ENCODE data around the gene RAD9A. TPM values are rescaled to one million over a fixed set of nuclear protein-coding genes. Genes with fewer than 3 reads are reported as not detected.

RAD9A gene
- polyA plus RNA-seq, 1 of the 3 experiments (the other 2 are of a cell fraction), result 22.3 TPM

DNA sequence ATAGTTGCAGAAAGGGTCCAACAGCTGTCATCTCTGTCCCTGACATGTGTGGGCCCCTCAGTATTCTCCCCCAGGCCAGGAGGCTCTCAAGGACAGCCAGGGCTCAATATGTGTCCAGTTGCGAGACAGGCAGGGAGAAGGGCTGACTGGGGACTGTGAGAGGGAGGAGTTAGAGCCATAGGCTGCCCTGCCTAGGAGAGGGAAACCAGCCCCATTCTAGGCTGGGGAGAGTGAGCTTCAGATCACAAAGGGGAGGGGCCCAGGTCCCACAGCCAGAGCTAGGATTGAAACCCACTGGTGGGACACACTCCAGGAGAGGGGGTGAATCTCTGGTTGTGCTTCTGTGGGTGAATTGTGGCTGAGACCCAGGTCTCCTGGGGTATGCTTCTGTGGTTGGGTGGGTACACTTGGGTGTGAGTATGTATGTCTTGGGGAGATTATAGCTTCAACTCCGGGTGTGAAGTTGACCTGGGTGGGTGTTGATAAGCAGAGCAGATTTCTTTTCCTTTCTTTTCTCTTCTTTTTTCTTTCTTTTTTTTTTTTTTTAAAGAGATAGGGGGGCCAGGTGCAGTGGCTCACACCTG, 21.6 kb downstream of the RAD9A start:
- Histone ChIP-seq H3K4me1 (ENCODE audit: control insufficient read depth in 1 of 2, insufficient read depth in 2 of 2, low read depth in 1 of 2, low read length in 1 of 2) (peaks cover 2 to 3% of the 10 kb centered on the region in 2 experiments; a peak in 1 of 4 replicates), H3K9me3 (no peaks in the 10 kb centered on the region), H4K20me1 (ENCODE audit: insufficient read depth) (no peaks in the 10 kb centered on the region), H3K9ac (no peak overlapping the region), H3K4me3 (ENCODE audit: low read depth in 2 of 2, low read length in 1 of 2) (no peak overlapping the region), H3K9me2 (no peaks in the 10 kb centered on the region), H3F3A (replicated peaks; ENCODE audit: insufficient read depth) (no peaks in the 10 kb centered on the region), H3K4me2 (no peak overlapping the region), H3K27ac (ENCODE audit: low read depth in 2 of 2, low read length in 1 of 2) (no peak overlapping the region), H3K79me2 (ENCODE audit: insufficient read depth) (no peaks in the 10 kb centered on the region), H3K36me3 (replicated peaks in 1 of 2; ENCODE audit: control insufficient read depth in 1 of 2, insufficient read depth in 2 of 2, low read length in 1 of 2) (no peaks in the 10 kb centered on the region), H3K27me3 (ENCODE audit: insufficient read depth) (no peaks in the 10 kb centered on the region), H2AFZ (ENCODE audit: low read depth) (no peak overlapping the region)
- 73% methylated on average over 2 of the region's 2 CpGs for WGBS (ENCODE audit: low lambda C conversion rate)
- ChIA-PET CTCF (interaction anchor here (0.5 to 3.4 kb wide), 3 partner anchors 12 to 31 kb away, joined by 3 to 12 read pairs (median 11); partner anchors contain the start of gene PPP1CA), POLR2A (no interaction called here)
- TF ChIP-seq GATA2 (CRISPR knock-in tag; IDR thresholded peaks at IDR 0.05) (no peak), RCOR1 (IDR thresholded peaks at IDR 0.05; ENCODE audit: low read length) (no peak), TCF12 (IDR thresholded peaks at IDR 0.05) (no peak), YY1 (IDR thresholded peaks at IDR 0.05; ENCODE audit: low read depth) (no peak), EP300 (IDR thresholded peaks at IDR 0.05; ENCODE audit: borderline replicate concordance in 1 of 2, low read depth in 1 of 2, low read length in 1 of 2) (no peak), NRF1 (IDR thresholded peaks at IDR 0.05; ENCODE audit: low read depth, low read length) (no peak), NFIC (IDR thresholded peaks at IDR 0.05; ENCODE audit: borderline replicate concordance) (no peak), FOSL2 (IDR thresholded peaks at IDR 0.05; ENCODE audit: borderline replicate concordance, low read depth) (no peak), EZH2phosphoT487 (IDR thresholded peaks at IDR 0.05; ENCODE audit: borderline replicate concordance, low read depth) (no peak), GABPA (IDR thresholded peaks at IDR 0.05; ENCODE audit: low read depth) (no peak), MXI1 (IDR thresholded peaks at IDR 0.05; ENCODE audit: low read depth, low read length) (no peak)
- TF ChIP-seq, protein P1, sequence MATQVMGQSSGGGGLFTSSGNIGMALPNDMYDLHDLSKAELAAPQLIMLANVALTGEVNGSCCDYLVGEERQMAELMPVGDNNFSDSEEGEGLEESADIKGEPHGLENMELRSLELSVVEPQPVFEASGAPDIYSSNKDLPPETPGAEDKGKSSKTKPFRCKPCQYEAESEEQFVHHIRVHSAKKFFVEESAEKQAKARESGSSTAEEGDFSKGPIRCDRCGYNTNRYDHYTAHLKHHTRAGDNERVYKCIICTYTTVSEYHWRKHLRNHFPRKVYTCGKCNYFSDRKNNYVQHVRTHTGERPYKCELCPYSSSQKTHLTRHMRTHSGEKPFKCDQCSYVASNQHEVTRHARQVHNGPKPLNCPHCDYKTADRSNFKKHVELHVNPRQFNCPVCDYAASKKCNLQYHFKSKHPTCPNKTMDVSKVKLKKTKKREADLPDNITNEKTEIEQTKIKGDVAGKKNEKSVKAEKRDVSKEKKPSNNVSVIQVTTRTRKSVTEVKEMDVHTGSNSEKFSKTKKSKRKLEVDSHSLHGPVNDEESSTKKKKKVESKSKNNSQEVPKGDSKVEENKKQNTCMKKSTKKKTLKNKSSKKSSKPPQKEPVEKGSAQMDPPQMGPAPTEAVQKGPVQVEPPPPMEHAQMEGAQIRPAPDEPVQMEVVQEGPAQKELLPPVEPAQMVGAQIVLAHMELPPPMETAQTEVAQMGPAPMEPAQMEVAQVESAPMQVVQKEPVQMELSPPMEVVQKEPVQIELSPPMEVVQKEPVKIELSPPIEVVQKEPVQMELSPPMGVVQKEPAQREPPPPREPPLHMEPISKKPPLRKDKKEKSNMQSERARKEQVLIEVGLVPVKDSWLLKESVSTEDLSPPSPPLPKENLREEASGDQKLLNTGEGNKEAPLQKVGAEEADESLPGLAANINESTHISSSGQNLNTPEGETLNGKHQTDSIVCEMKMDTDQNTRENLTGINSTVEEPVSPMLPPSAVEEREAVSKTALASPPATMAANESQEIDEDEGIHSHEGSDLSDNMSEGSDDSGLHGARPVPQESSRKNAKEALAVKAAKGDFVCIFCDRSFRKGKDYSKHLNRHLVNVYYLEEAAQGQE (IDR thresholded peaks at IDR 0.05; ENCODE audit: low read depth, low read length), result no peak
- TF ChIP-seq, protein P2, sequence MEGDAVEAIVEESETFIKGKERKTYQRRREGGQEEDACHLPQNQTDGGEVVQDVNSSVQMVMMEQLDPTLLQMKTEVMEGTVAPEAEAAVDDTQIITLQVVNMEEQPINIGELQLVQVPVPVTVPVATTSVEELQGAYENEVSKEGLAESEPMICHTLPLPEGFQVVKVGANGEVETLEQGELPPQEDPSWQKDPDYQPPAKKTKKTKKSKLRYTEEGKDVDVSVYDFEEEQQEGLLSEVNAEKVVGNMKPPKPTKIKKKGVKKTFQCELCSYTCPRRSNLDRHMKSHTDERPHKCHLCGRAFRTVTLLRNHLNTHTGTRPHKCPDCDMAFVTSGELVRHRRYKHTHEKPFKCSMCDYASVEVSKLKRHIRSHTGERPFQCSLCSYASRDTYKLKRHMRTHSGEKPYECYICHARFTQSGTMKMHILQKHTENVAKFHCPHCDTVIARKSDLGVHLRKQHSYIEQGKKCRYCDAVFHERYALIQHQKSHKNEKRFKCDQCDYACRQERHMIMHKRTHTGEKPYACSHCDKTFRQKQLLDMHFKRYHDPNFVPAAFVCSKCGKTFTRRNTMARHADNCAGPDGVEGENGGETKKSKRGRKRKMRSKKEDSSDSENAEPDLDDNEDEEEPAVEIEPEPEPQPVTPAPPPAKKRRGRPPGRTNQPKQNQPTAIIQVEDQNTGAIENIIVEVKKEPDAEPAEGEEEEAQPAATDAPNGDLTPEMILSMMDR (IDR thresholded peaks at IDR 0.05), result no peak
- TF ChIP-seq, protein P3, sequence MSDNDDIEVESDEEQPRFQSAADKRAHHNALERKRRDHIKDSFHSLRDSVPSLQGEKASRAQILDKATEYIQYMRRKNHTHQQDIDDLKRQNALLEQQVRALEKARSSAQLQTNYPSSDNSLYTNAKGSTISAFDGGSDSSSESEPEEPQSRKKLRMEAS (IDR thresholded peaks at IDR 0.05; ENCODE audit: low read depth), result no peak
- TF ChIP-seq, protein P4, sequence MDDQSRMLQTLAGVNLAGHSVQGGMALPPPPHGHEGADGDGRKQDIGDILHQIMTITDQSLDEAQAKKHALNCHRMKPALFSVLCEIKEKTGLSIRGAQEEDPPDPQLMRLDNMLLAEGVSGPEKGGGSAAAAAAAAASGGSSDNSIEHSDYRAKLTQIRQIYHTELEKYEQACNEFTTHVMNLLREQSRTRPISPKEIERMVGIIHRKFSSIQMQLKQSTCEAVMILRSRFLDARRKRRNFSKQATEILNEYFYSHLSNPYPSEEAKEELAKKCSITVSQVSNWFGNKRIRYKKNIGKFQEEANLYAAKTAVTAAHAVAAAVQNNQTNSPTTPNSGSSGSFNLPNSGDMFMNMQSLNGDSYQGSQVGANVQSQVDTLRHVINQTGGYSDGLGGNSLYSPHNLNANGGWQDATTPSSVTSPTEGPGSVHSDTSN (IDR thresholded peaks at IDR 0.05), result no peak
- TF ChIP-seq, protein P5, sequence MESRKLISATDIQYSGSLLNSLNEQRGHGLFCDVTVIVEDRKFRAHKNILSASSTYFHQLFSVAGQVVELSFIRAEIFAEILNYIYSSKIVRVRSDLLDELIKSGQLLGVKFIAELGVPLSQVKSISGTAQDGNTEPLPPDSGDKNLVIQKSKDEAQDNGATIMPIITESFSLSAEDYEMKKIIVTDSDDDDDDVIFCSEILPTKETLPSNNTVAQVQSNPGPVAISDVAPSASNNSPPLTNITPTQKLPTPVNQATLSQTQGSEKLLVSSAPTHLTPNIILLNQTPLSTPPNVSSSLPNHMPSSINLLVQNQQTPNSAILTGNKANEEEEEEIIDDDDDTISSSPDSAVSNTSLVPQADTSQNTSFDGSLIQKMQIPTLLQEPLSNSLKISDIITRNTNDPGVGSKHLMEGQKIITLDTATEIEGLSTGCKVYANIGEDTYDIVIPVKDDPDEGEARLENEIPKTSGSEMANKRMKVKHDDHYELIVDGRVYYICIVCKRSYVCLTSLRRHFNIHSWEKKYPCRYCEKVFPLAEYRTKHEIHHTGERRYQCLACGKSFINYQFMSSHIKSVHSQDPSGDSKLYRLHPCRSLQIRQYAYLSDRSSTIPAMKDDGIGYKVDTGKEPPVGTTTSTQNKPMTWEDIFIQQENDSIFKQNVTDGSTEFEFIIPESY (IDR thresholded peaks at IDR 0.05; ENCODE audit: borderline replicate concordance, low read depth), result no peak
- no peak for DNase-seq
